ENCODE results near the gene ADORA2B.

The ADORA2B gene

GRCh38 chr17:15951368-15952047 is 6.6 kb downstream of the ADORA2B start:
- intact Hi-C loops (cut with DNase I) = no loop called here
- DNase-seq = peak in 2 of 10 donors; percentile 62

DNA sequence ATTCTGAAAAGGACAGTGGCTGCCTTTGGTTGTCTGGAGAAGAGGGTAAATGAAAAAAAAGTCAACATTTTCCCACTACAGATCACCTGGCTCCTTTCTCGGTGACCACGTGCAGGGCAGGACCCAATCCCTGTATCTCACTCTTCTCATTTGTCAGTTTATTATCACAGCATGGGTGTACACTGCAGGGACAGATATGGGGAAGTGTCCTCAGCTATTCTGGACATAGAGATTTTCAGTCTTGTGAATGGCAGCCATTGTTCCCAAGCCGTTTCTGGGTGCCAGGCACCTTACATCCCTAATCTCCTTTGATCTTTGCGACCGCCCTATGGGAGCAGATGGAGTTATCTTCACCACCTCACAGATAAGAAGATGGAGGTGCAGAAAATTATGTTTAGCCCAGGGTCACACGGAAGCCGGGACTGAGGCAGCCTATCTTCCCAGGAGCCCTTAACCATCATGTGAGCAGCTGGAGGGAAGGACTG is 7.2 kb downstream of the ADORA2B start:
- DNase-seq = peak in 1 of 10 donors; percentile 16
- intact Hi-C loops (cut with DNase I) = no loop called here

- DNase-seq = peak in 2 of 10 donors; percentile 59 to 64
- intact Hi-C loops (cut with DNase I) = no loop called here
These were observed 8.2 kb downstream of the ADORA2B start for GRCh38 chr17:15952916-15953790.

DNA sequence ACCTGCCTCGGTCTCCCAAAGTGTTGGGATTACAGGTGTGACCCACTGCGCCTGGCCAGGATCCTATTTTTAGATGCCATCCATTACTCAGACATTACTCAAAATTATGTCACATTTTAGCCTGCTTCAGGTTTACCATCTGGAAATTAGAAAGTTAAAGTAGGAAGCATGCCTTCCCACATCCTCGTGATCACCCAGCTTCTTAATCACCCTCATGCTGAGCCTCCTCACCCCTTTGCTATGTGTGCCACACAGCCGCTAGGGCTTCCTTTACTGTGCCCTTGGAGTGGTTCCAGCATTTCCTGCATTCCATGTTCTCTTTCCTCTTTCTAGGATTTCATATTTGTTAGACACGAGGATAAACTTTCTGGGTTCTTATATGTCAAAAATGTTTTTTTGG is 9.3 kb downstream of the ADORA2B start:
- no peak for DNase-seq
- intact Hi-C loops (cut with DNase I) = no loop called here

DNA sequence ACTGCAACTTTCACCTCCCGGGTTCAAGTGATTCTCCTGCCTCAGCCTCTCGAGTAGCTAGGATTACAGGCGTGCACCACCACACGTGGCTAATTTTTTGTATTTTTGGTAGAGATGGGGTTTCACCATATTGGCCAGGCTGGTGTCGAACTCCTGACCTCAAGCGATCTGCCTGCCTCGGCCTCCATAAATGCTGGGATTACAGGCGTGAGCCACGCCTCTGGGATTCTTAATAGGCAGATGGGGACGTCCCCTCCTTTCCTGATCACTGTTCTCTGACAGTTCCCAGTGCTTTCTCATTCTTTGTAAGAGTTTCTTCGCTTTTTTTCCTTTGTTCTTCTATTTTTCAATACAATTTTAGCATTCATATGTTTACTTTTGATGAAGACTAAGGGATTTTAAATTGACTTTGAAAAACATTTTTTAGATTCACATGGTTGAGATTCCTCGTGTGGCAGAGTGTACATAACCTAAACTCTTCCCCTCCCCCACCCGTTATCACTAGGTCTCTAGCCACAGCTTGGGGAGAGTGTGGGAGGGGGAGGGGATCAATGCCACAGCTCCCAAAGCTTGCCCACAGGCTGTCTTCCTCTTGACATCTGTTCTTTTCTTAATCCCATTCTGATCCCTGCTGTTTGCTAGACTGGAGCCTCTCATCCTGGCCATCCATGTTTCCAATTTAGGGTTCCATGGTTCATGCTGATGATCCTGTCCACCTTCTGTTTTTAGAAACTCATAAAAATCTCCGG is 11.0 kb downstream of the ADORA2B start:
- DNase-seq = peak in 1 of 10 donors; percentile 66
- intact Hi-C loops (cut with DNase I) = no loop called here

- intact Hi-C loops (cut with DNase I) = no loop called here
- no peak for DNase-seq
These were observed 12.3 kb downstream of the ADORA2B start for GRCh38 chr17:15957206-15957605.

DNA sequence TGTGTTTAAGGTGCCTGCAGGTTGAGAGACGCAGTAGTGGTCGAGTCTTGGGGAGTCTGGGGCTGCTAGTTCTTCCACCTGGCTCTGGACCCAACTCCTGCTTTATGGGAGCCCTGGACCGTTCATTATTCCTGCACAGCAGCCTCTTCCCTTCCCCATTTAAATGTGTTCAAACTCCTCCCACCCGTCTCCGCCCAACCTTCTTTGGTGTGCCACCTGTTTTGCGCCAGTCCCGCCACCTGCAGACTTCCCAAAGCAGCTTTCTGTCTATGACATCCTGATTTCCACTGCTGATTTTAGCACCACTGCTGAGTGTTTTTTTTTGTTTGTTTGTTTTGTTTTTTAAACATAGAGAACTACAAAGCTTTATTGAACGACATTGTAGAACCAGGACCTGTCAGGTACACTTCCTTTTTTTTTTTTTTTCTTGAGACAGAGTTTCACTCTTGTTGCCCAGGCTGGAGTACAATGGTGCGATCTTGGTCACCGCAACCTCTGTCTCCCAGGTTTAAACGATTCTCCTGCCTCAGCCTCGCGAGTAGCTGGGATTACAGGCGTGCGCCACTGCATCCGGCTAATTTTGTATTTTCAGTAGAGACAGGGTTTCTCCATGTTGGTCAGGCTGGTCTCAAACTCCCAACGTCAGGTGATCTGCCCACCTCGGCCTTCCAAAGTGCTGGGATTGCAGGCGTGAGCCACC is 12.8 kb downstream of the ADORA2B start:
- peak in 1 of 10 donors; percentile 62 for DNase-seq
- intact Hi-C loops (cut with DNase I) = no loop called here

DNA sequence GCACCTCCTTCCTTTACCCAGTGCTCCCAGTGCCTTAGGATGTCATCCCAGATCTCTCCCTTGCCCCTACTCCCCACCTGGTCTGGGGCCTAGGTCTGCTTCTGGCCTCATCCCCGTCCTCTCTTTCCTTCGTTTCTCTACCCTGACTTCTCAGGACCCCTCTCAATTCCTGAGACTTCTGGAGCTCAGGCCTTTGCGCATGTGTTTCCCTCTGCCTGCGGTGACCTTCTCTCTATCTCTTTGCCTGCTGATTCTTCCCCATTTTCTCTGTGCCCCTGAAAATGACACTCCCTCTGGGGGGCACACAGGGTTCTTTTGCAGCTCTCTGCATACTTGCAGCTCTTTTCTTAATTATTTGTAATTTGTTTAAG is 13.5 kb downstream of the ADORA2B start:
- DNase-seq = peak in 1 of 10 donors; percentile 18
- intact Hi-C loops (cut with DNase I) = no loop called here

DNA sequence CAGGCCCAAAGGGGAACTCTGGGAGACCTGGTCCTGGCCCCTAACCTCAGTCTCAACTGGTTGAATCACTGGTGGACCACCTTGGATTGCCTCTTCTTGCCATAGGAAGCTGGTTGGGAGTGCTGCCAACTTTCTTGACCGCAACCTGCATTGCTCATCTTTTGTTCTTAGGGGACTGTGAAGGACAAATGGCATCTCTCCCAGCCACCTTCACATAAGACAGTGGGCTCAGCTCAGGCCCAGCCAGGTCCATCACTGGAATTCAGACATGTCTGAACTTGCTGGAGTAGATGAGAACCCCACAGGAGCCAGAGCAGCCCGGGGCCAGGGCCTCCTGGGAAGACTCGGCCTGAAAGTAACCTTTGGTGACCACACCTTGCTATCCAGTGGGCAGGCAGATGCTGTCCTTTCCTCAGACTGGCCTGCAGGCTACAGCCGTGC is 18.8 kb downstream of the ADORA2B start:
- DNase-seq = no peak
- intact Hi-C loops (cut with DNase I) = no loop called here

DNA sequence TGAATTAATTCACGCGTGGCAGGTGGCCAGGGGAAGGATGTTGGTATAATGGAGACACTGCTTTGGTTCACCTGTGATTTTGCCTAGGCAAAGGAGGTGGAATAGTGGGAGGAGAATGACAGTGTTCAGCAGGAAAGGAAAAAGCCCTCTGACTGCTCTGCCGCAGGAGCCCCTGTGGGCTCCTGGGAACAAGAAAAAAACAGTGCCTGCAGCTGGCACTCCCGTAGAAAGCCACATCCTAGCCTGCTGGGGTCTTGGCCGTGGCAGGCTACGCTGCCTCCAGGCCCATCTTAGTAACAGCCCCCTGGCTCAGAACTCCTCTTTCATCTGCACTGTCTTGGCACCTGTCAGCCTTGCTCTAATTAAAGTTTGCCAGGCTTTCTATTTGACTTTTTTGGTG is 20.6 kb downstream of the ADORA2B start:
- DNase-seq = peak in 1 of 10 donors; percentile 27
- intact Hi-C loops (cut with DNase I) = no loop called here

- DNase-seq = peak in 1 of 10 donors; percentile 21
- intact Hi-C loops (cut with DNase I) = no loop called here
These were observed 21.4 kb downstream of the ADORA2B start for GRCh38 chr17:15966183-15966878.

- intact Hi-C loops (cut with DNase I) = no loop called here
- no peak for DNase-seq
These were observed 21.9 kb downstream of the ADORA2B start for GRCh38 chr17:15966879-15967248.

- DNase-seq = no peak
These were observed 22.9 kb downstream of the ADORA2B start for GRCh38 chr17:15967706-15968399.

GRCh38 chr17:15969463-15969862 is 24.5 kb downstream of the ADORA2B start:
- no peak for DNase-seq
- intact Hi-C loops (cut with DNase I) = no loop called here

More at GRCh38 chr17:15967706-15968399, 22.9 kb downstream of the ADORA2B start:
- intact Hi-C loops (cut with DNase I) = no loop called here

- no peak for DNase-seq
- intact Hi-C loops (cut with DNase I) = no loop called here
These were observed 25.6 kb downstream of the ADORA2B start for GRCh38 chr17:15970500-15970899.

DNA sequence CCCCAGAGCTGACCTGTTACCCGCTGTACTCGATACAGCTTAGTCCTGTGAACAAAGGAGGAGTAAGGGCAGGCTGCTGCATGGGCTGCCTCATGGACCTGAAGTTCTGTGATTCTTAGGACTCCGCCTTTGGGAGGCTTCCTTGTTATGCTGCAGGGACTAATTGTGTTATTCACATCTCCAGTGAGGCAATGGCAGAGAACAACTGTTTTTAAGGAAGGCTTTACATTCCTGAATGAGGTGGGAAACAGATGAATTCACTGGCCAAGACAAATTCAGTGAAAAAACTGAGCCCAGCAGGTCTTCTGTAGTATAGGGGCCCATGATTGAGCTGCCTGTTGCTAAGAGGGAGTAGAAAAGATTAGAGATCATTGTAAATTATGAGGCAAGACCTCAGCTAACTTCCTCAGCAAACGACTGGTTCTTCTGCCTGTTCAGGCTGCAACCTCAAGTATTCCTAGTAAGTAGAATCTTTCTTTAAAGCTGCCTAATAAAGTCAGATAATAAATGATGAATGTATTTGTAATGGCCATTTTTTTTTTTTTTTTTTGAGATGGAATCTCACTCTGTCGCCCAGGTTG is 26.3 kb downstream of the ADORA2B start:
- intact Hi-C loops (cut with DNase I) = no loop called here
- DNase-seq = no peak

DNA sequence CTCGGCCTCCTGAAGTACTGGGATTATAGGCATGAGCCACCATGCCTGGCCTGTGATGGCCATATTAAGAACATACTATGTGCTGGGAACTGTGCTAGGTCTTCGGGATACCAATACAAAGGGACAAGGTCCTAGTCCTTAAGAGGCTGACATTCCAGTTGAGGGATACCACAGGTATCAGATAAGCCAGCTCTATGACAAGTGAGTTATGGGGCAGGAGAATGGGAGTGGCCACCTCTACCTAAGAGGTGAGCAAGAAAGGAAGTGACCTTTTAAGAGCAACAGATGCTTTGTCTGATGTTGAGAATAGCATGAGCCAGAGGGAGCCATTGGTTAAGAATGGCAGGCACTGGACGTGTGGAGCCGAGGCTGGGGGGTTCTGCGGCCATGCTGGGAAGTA is 27.0 kb downstream of the ADORA2B start:
- DNase-seq = no peak
- intact Hi-C loops (cut with DNase I) = no loop called here

DNA sequence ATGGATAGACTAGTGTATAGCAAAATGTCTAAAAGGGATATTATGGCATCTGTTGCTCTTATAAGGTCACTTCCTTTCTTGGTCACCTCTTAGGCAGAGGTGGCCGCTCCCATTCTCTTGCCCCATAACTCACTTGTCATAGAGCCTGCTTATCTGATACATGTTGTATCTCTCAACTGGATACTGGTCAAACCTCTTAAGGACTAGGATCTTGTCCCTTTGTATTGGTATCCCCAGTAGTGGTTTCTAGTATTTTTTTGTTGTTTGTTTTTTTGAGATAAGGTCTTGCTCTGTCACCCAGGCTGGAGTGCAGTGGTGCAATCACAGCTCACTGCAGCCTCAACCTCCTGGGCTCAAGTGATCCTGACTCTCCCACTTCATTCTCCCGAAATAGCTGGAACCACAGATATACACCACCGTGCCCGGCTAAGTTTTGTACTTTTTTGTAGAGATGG is 27.6 kb downstream of the ADORA2B start:
- intact Hi-C loops (cut with DNase I) = no loop called here
- DNase-seq = no peak

DNA sequence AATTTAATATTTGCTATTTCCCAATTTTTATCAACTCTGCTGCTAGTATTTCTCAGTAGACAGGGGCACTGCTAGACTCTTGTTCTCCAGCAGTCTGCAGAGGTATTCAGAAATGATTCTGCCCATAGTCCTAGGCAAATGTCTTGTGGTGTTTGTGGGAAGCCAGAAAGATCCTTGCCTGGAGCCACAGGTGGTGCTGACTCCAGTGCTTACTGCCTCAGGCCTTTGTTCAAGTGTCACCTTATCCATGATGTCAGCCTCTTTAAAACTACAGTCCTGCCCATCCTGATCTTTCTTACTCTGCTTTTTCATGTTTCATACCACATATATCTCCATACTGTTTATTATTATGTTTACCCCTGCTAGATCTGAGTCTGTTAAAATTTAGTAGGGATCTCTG is 28.1 kb downstream of the ADORA2B start:
- intact Hi-C loops (cut with DNase I) = no loop called here
- no peak for DNase-seq

All from posterior cingulate gyrus (tissue), 11 donors.